Measurements from ENCODE around the gene EIF4E3.

Gene EIF4E3

GRCh38 chr3:71672340-71672739, 52.9 kb downstream of the EIF4E3 start:
- H3K9me3 ChIP-seq (ENCODE audit: control insufficient read depth, low read length), result no peaks in the 10 kb centered on the region
- H3K4me1 ChIP-seq (ENCODE audit: control insufficient read depth, insufficient read depth, low read length, poor library complexity, severe bottlenecking), result peaks cover 7% of the 10 kb centered on the region
- no peak overlapping the region for H3K27ac ChIP-seq (ENCODE audit: low read depth, low read length, severe bottlenecking)
- 76 to 87% methylated on average over 7 of the region's 9 CpGs for WGBS, 2 experiments (ENCODE audit: insufficient coverage in 2 of 2)
- H3K4me3 ChIP-seq (ENCODE audit: extremely low read depth, insufficient read depth, low read length, poor library complexity, severe bottlenecking), result no peak overlapping the region
- no peaks in the 10 kb centered on the region for H3K36me3 ChIP-seq (ENCODE audit: control insufficient read depth, insufficient read depth, low read length)

- Histone ChIP-seq H3K36me3 (ENCODE audit: control insufficient read depth, insufficient read depth, low read length) (no peaks in the 10 kb centered on the region), H3K4me1 (ENCODE audit: control insufficient read depth, insufficient read depth, low read length, poor library complexity, severe bottlenecking) (peaks cover 7% of the 10 kb centered on the region), H3K9me3 (ENCODE audit: control insufficient read depth, low read length) (no peaks in the 10 kb centered on the region), H3K27ac (ENCODE audit: low read depth, low read length, severe bottlenecking) (no peak overlapping the region), H3K4me3 (ENCODE audit: extremely low read depth, insufficient read depth, low read length, poor library complexity, severe bottlenecking) (no peak overlapping the region)
- WGBS, 2 experiments (ENCODE audit: insufficient coverage in 2 of 2), result 84 to 85% methylated on average over 10 to 14 of the region's 19 CpGs
These were observed 53.9 kb downstream of the EIF4E3 start for GRCh38 chr3:71671216-71671845.

DNA sequence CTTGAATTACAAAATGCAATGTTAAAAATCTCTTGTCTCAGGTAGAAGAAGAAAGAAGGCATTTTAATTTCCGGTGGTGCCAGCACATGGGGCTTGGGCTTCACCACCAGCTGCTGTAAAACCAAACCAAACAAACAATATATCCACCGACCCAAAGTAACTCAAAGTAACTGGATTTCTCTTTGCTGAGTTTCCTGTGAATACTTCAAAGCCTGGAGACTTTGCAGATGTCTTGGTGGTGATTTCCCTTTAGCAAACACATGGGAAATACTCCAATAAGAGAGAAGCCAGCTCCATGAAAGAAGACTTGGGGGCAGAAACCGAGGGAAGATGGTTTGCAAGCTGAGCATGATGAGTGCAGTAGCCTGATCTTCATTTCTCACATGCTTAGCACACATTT, 62.6 kb downstream of the EIF4E3 start:
- Histone ChIP-seq H3K27ac (ENCODE audit: low read depth, low read length, severe bottlenecking) (no peak overlapping the region), H3K9me3 (ENCODE audit: control insufficient read depth, low read length) (no peaks in the 10 kb centered on the region), H3K4me1 (ENCODE audit: control insufficient read depth, insufficient read depth, low read length, poor library complexity, severe bottlenecking) (no peaks in the 10 kb centered on the region), H3K4me3 (ENCODE audit: extremely low read depth, insufficient read depth, low read length, poor library complexity, severe bottlenecking) (no peak overlapping the region), H3K36me3 (ENCODE audit: control insufficient read depth, insufficient read depth, low read length) (no peaks in the 10 kb centered on the region)
- 80% methylated on average over 1 of the region's 3 CpGs; no CpG with 5 or more reads in 1 of the 2 experiments for WGBS, 2 experiments (ENCODE audit: insufficient coverage in 2 of 2)

GRCh38 chr3:71662056-71662455, 63.1 kb downstream of the EIF4E3 start:
- no peak overlapping the region for H3K4me3 ChIP-seq (ENCODE audit: extremely low read depth, insufficient read depth, low read length, poor library complexity, severe bottlenecking)
- H3K36me3 ChIP-seq (ENCODE audit: control insufficient read depth, insufficient read depth, low read length), result no peaks in the 10 kb centered on the region
- H3K27ac ChIP-seq (ENCODE audit: low read depth, low read length, severe bottlenecking), result no peak overlapping the region
- WGBS, 2 experiments (ENCODE audit: insufficient coverage in 2 of 2), result 89 to 100% methylated on average over 2 to 3 of the region's 3 CpGs
- no peaks in the 10 kb centered on the region for H3K4me1 ChIP-seq (ENCODE audit: control insufficient read depth, insufficient read depth, low read length, poor library complexity, severe bottlenecking)
- H3K9me3 ChIP-seq (ENCODE audit: control insufficient read depth, low read length), result no peaks in the 10 kb centered on the region

GRCh38 chr3:71659864-71660591, 65.2 kb downstream of the EIF4E3 start:
- Histone ChIP-seq H3K9me3 (ENCODE audit: control insufficient read depth, low read length) (no peaks in the 10 kb centered on the region), H3K27ac (ENCODE audit: low read depth, low read length, severe bottlenecking) (no peak overlapping the region), H3K4me1 (ENCODE audit: control insufficient read depth, insufficient read depth, low read length, poor library complexity, severe bottlenecking) (no peaks in the 10 kb centered on the region), H3K36me3 (ENCODE audit: control insufficient read depth, insufficient read depth, low read length) (no peaks in the 10 kb centered on the region), H3K4me3 (ENCODE audit: extremely low read depth, insufficient read depth, low read length, poor library complexity, severe bottlenecking) (no peak overlapping the region)
- 85 to 93% methylated on average over 6 to 9 of the region's 9 CpGs for WGBS, 2 experiments (ENCODE audit: insufficient coverage in 2 of 2)

DNA sequence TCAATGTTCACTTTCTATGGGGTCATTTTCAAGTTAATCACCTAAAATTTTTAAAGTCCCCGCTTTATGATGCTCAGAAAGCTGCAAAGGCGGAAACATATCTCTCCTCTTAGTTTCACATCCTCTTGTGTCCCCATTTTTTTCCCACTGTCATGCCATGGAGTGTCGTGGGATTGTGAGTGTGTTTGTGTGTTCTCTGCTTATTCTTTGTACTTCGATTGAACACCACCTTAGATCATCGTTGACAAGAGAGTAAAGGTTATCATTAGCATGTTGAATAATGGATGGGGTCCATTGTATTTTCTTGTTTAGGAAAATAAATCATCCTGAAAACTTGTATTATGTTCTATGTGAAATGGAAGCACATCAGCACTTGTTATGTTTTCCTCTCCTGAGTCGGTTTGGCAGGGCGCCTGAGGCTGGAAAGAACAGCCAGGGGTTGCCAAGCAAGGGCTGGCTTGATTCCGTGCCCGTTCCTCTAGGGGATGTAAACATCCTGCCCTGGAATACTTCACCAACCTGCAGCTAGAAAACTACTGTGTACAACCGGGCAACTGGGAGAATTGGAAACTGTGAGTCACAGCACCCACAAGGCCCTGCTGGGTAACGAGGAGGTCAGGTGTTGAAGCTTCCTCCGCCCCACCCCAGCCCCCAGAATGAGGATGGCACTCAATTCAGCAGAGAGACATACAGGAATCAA, 67.2 kb downstream of the EIF4E3 start:
- Histone ChIP-seq H3K4me1 (ENCODE audit: control insufficient read depth, insufficient read depth, low read length, poor library complexity, severe bottlenecking) (peaks cover 4% of the 10 kb centered on the region), H3K9me3 (ENCODE audit: control insufficient read depth, low read length) (no peaks in the 10 kb centered on the region), H3K4me3 (ENCODE audit: extremely low read depth, insufficient read depth, low read length, poor library complexity, severe bottlenecking) (no peak overlapping the region), H3K27ac (ENCODE audit: low read depth, low read length, severe bottlenecking) (no peak overlapping the region), H3K36me3 (ENCODE audit: control insufficient read depth, insufficient read depth, low read length) (no peaks in the 10 kb centered on the region)
- 83 to 97% methylated on average over 6 to 10 of the region's 12 CpGs for WGBS, 2 experiments (ENCODE audit: insufficient coverage in 2 of 2)

DNA sequence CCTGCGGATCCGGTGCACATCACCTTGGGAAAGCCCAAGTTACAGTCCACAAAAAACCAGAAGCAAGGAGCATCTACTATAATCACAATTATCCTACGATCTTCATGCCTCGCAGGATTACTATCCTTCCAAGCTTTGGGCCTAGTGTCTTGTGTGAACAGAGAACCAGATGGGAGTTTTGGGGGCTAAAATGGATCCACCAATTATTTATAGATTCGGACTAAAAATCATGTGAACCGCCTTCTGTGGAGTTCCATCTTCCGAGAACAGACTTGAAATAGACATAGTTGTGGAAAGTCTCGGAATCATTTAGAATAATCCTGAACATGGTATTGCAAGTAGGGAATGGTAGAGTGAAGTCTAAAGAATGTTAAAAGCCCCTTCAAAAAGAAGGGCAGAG, 70.1 kb downstream of the EIF4E3 start:
- no peak overlapping the region for H3K4me3 ChIP-seq (ENCODE audit: extremely low read depth, insufficient read depth, low read length, poor library complexity, severe bottlenecking)
- peaks cover 4% of the 10 kb centered on the region for H3K4me1 ChIP-seq (ENCODE audit: control insufficient read depth, insufficient read depth, low read length, poor library complexity, severe bottlenecking)
- WGBS, 2 experiments (ENCODE audit: insufficient coverage in 2 of 2), result 84 to 98% methylated on average over 4 of the region's 8 CpGs
- no peak overlapping the region for H3K27ac ChIP-seq (ENCODE audit: low read depth, low read length, severe bottlenecking)
- no peaks in the 10 kb centered on the region for H3K36me3 ChIP-seq (ENCODE audit: control insufficient read depth, insufficient read depth, low read length)
- no peaks in the 10 kb centered on the region for H3K9me3 ChIP-seq (ENCODE audit: control insufficient read depth, low read length)

DNA sequence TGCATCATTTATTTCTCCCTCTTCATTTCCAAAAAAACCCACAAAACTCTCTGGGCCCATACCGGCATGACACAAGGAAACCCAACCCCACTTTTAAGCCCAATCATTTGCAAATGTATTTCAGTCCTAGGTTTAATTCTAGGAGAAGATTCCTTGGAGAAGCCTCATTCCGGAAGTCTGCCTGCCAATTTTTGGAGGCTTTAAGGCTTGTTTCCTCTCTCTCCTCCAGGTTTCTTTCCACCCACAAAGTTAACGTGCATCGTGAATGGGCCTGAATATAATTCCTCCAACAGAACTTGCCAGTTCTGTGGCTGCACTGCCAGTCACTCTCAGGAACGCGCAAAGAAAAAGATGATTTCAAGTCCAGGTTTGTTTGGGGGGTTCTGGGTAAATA, 71.8 kb downstream of the EIF4E3 start:
- WGBS, 2 experiments (ENCODE audit: insufficient coverage in 2 of 2), result 42 to 100% methylated on average over 2 of the region's 6 CpGs
- H3K36me3 ChIP-seq (ENCODE audit: control insufficient read depth, insufficient read depth, low read length), result no peaks in the 10 kb centered on the region
- no peaks in the 10 kb centered on the region for H3K9me3 ChIP-seq (ENCODE audit: control insufficient read depth, low read length)
- no peak overlapping the region for H3K27ac ChIP-seq (ENCODE audit: low read depth, low read length, severe bottlenecking)
- H3K4me3 ChIP-seq (ENCODE audit: extremely low read depth, insufficient read depth, low read length, poor library complexity, severe bottlenecking), result no peak overlapping the region
- peaks cover 7% of the 10 kb centered on the region for H3K4me1 ChIP-seq (ENCODE audit: control insufficient read depth, insufficient read depth, low read length, poor library complexity, severe bottlenecking)

DNA sequence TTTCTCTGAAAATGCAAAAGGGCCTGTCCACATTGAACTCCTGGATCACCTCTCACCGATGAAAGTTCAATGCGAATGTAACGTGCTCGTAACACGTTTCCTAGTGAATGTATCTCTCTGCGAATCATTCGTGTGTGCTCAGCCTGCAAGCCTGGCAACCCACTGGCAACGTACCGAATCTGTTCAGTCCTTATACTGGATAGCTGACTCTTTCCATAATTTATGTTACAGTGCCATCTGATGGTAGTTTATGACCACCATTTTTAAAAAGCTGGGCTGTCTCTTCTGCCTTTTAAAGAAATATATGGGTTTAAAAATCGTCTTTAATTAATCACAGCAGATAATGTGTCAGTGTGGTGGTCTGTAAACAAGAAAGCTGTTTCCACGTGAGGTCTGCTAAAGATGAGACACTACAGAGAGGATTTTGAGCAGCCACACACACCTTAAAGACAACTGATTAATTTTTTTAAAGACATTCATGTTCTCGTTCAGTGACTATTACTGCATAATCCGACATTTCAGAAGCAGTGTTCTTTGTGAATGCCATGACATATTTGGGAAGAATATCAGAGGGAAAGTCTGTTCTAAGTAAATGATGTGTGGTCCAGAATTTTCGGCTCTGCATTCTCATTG, 72.3 kb downstream of the EIF4E3 start:
- H3K36me3 ChIP-seq (ENCODE audit: control insufficient read depth, insufficient read depth, low read length), result no peaks in the 10 kb centered on the region
- peaks cover 7% of the 10 kb centered on the region for H3K4me1 ChIP-seq (ENCODE audit: control insufficient read depth, insufficient read depth, low read length, poor library complexity, severe bottlenecking)
- no peak overlapping the region for H3K27ac ChIP-seq (ENCODE audit: low read depth, low read length, severe bottlenecking)
- H3K9me3 ChIP-seq (ENCODE audit: control insufficient read depth, low read length), result no peaks in the 10 kb centered on the region
- WGBS, 2 experiments (ENCODE audit: insufficient coverage in 2 of 2), result 45 to 62% methylated on average over 8 to 9 of the region's 14 CpGs
- H3K4me3 ChIP-seq (ENCODE audit: extremely low read depth, insufficient read depth, low read length, poor library complexity, severe bottlenecking), result no peak overlapping the region

GRCh38 chr3:71651625-71652024, 73.6 kb downstream of the EIF4E3 start:
- Histone ChIP-seq H3K9me3 (ENCODE audit: control insufficient read depth, low read length) (no peaks in the 10 kb centered on the region), H3K27ac (ENCODE audit: low read depth, low read length, severe bottlenecking) (no peak overlapping the region), H3K36me3 (ENCODE audit: control insufficient read depth, insufficient read depth, low read length) (no peaks in the 10 kb centered on the region), H3K4me1 (ENCODE audit: control insufficient read depth, insufficient read depth, low read length, poor library complexity, severe bottlenecking) (peaks cover 7% of the 10 kb centered on the region), H3K4me3 (ENCODE audit: extremely low read depth, insufficient read depth, low read length, poor library complexity, severe bottlenecking) (no peak overlapping the region)
- 73 to 88% methylated on average over 5 of the region's 6 CpGs for WGBS, 2 experiments (ENCODE audit: insufficient coverage in 2 of 2)

All from mesodermal cell (in vitro differentiated cells).